ENCODE data around the gene ECI1. TPM values are rescaled to one million over a fixed set of nuclear protein-coding genes. Genes with fewer than 3 reads are reported as not detected.

ECI1 gene
- 36.5 and 45.3 TPM in 2 replicates for total RNA-seq (2014; rRNA removed; shearing (Covaris generic))

GRCh38 chr16:2251296-2252111 is at the start of gene ECI1:
Gene ECI1 (minus strand): TSS chr16:2251587. CDS start chr16:2251566, 21 bp downstream.
- peak; percentile 92 for DNase-seq (ENCODE audit: low read depth)

- DNase-seq (ENCODE audit: low read depth) = no peak
Measured at GRCh38 chr16:2299915-2300192, 48.5 kb upstream of the ECI1 start.

GRCh38 chr16:2299121-2299914 is 47.9 kb upstream of the ECI1 start:
- no peak for DNase-seq (ENCODE audit: low read depth)

DNA sequence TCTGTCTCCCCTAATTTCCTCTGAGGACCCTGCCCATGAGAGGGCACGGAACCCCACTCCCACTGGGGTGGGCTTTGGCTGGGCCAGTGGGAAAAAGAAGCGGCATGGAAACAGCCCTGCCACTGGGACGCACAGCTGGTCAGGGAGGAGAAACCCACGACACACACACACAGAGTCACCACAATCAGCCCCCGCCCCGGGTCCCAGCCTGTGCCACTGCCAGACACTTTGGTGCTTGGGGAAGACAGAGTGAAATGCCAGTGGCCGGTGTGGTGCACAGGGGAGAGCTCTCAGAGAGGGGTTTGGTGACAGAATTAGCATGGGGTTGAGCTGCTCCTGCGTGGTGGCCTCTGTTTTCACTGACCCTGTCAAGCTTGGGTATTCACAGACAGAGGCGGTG is 47.2 kb upstream of the ECI1 start:
- no peak for DNase-seq (ENCODE audit: low read depth)

DNA sequence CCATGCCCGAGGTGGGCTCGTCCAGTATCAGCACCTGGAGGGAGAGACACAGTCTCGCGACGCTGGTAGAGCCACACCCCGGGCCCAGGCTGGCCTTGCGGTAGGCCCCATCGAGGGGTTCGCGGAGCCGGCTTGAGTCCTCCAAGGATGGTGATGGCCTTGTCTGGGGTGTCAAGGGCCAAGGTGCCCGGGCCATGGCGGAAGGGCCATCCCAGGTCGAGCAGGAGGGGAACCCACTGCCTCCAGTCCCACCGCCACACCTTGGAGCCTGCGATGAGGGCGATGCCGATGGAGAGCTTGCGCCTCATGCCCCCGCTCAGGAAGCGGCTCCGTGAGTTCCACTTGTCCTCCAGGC is 46.1 kb upstream of the ECI1 start:
- no peak for DNase-seq (ENCODE audit: low read depth)

DNA sequence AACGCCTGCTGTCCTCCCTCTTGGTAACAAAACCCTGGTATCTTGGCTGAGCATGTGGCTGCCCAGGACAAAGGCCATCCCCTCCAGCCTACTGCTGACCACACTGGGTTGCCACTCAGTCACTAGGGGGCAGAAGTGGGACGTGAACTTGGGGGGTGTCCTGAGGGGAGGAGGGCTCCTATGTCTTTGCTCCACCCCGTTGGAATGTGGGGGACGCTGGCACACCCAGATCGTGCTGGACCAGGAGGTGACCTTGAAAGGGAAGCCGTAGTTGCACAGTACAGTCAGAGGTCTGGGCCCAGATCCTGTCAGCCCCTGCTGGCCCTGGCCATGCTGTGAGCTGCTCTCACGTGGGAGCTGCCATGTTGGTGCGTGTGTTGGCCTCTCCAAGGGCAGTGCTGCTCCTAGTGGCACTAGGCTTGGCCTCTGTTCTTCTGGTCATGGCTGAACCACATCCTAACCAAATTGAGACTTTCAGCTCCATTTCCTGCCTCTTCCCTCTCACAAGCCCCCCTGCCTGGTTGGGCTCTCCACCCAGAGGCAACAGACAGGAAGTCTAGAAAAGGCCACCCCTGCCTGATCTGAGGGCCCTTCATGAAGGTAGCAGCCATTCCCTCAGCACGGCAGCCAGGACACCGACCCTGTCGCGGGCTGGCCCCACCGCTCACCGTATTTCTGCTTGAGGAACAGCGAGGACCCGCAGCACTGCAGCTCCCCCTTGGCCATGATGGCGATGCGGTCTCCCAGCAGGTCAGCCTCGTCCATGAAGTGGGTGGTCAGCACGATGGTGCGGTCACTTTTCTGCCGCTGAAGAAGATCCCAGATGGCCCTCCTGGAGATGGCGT is 45.5 kb upstream of the ECI1 start:
- DNase-seq (ENCODE audit: low read depth) = peak; percentile 56

DNA sequence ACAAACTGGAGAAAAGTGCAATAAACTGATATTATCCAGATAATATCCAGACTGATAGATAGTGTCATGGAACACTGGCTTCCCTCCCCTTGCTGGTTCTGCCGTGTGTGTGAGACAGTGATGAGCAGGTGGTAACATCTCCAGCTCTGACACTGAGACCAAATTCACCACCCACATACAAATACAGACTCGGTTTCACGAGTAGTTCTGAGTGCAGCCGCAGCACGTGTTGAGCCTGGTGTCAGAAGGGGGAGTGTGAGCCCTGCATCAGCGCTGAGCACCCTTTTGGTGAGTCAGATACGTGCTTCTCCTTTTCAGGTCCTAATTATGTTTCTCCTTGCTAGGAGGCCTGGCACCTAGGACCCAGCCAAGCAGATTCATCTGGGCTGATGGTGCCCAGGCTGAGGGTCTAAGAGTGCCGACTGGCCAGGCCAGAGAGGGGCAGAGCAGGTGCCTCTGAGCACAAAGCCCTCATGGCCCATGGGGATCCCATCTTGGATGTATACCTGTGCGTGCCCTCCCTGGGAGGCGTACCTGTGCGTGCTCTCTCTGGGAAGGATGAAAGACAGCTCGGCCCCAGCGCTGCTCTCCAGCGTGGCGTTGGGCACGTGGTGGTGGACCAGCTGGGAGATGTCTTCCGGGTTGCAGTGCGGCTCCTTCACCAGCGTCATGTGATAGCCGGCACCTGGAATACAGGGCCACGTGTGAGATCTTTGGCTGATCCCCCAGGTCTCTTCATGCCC is 43.8 kb upstream of the ECI1 start:
- DNase-seq (ENCODE audit: low read depth) = no peak

GRCh38 chr16:2292221-2292620 is 40.8 kb upstream of the ECI1 start:
- DNase-seq (ENCODE audit: low read depth) = no peak

DNA sequence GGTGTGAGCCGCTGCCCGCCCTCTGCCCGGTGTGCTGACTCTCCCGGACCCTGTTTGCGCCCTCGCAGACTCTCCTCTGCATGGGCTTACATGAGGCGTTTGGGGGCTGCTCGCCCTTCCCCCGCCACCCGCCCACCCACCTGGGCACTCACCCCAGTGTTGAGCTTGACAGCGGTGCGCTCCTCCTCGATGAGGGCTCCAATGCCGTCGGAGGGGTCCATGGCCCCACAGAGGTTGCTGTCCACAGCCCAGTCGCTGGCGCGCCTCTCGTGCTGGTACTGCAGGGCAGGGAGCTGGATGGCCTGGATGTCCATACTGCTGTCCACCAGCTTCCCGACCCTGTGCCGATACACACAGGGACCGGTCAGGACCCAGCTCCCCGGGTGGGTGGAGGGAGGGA is 37.9 kb upstream of the ECI1 start:
- no peak for DNase-seq (ENCODE audit: low read depth)

- no peak for DNase-seq (ENCODE audit: low read depth)
Measured at GRCh38 chr16:2288726-2289125, 37.3 kb upstream of the ECI1 start.

DNA sequence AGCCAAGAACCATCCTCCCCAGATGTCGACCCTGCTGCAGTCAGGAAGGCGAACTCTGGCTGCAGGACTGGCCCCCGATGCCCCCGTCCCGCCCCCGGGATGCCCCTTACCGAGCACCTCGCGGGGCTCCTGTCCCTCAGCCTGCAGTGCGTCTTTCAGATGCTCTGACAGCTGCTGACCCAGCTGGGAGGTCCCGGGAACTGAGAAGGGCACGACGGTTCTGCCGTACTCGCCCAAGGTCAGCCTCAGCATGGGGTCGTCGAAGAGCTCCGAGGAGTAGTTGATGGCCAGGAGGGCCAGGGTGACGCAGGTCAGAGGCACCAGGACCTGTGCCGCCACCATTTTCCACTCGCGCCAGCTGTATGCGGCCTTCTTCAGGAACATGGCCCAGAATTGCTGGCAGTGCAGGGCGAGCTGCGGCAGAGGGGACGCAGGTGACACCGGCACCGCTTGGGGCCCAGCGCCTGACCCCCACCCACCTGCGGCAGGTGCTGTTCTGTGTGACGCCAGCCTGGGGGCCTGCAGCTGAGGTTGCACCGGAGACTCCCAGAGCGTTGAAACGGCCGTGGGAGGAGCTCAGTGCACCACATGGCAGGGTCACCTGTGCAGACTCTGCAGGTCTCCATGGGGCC is 36.6 kb upstream of the ECI1 start:
- no peak for DNase-seq (ENCODE audit: low read depth)

- no peak for DNase-seq (ENCODE audit: low read depth)
Measured at GRCh38 chr16:2286550-2286949, 35.2 kb upstream of the ECI1 start.

DNA sequence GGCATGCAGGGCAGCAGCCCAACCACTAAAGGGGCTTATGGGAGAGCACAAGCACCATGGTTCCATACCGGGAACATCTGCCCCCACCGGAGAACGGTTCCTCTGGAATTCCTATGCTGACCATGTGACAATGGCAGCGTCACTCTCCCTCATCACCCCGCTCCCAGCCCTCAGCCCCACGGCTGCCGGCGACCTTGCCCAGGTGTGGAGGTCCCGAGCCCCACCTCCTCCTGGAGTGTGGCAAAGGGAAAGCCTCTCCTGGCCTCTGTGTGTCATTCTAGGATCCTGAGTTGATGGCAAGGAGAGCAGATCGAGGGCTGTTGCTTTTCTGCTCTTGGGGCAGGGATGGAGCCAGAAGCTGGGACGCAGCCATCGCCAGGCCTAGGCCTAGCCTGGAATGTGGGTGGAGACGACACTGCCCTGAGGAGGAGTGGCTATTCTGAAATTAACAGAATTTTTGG is 34.4 kb upstream of the ECI1 start:
- no peak for DNase-seq (ENCODE audit: low read depth)

GRCh38 chr16:2284797-2285576 is 33.6 kb upstream of the ECI1 start:
- no peak for DNase-seq (ENCODE audit: low read depth)

DNA sequence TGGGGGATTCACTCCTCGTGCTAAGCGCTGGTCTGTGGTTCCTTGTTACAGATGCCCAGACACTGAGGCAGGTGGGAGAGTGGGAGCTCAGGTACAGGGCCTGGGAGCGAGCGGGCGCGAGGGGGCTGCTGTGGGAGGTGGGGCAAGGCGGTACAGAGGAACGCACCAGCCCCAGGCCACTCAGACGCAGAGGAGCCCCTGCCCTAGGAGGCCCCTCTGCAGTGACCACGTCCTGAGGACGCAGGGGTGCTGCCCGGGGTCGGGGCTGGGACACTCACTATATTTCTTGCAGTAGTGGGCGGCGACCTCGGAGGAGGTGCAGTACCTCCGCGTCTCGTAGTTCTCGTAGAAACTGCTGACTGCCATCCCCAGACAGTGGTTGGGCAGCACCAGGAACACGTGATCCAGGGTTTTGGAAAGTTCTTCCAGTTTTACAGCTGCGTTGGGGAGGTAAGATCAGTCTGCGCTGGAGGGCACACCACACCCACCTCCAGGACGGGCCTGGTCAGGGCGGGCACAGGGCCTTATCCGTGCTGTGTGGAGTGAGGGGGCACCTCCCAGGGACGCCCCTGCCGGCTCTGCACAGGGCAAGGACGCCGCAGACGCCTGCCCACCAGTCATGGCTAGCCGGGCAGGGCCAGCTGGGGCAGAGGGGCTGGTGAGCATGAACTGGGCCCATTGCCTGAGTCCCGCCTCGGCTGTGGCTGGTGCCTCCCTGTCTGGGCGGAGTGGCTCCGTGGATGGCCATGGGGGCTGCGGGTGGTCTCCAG is 32.8 kb upstream of the ECI1 start:
- no peak for DNase-seq (ENCODE audit: low read depth)

DNA sequence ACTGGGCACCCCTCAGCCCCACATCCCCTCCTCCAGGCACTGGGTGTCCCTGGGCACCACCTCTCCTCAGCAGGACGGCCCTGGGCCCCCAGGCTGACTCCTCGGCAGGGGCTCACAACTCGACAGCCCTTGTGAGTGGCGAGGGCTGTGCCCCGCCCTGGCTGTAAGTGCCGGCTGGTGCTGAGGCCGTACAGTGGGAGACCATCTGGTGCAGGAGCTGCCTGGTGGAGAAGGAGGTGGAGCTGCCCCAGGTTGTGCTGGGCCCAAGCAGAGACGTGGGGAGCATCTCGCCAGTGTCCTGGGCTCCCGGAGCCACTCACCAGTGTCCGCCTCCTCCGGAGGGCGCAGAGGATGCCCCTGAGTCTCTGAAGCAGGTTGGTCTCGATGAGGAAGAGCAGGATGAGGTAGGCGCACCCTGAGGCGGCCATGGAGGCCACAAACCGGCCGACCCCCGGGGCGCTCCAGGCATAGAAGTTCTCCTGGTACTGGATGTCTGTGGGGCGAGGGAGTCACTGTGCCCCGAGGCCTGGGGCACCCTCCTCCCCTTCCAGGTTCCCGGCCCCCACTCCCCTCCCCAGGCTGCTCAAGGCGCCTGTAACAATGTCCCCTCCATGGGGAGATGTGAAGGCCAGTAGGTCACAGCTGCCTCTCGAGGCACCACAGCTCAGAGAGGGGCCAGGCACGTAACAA is 31.6 kb upstream of the ECI1 start:
- no peak for DNase-seq (ENCODE audit: low read depth)

GRCh38 chr16:2282262-2282661 is 30.9 kb upstream of the ECI1 start:
- DNase-seq (ENCODE audit: low read depth) = no peak

DNA sequence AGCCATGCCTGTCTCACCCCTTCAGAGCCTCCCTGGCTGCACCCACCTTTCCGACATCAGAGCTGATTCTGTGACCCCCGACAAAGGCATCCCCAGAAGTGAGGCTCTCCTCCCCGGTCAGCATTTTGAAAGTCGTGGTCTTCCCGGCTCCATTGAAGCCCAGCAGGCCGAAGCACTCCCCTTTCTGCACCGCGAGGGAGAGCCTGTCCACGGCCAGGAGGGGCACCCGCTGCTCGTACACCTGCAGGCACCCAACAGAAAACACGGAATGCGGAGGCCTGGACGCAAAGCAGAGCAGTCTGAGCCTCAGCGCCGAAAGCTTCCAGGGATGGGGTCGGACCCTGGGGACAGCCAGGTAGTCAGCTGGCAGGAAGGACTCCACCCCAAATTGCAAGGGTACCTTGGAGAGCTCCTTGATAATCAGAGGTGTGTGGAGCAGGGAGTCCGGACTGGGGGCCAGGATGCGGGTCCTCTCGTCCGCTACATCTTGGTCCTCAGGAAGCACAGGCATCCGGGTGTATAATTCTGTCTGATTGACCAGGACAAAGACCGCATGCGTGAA is 29.7 kb upstream of the ECI1 start:
- no peak for DNase-seq (ENCODE audit: low read depth)

DNA sequence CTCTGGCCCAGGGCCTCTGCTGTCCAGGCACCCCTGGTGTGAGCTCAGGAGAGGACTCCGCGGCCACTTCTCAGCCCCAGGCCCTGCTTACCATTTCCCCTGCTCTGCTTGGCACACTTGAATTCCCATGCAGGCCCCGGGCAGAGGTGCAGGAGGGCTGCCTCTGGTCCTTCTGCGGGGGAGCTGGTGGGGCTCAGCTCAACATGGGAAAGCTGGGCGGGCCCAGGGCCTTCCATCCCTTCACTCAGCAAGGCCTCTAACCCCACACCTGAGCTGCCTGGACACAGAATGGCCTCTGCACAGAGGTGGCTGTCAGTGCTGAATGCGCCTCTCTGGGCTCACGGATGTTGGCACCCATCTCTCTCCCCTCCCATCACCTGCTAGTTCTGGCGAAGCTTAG is 29.1 kb upstream of the ECI1 start:
- DNase-seq (ENCODE audit: low read depth) = no peak
